Stimulated activated CD8-positive, alpha-beta memory T cell treated with anti-CD3 and anti-CD28 coated beads, Interleukin-2, amount 100 ng/mL, for 48 hours (primary cell): Measurements from ENCODE around the gene BOLA3.
"Not testable (repeated sequence)": the region's sequence is repeated elsewhere in the genome, so short reads cannot be mapped to it uniquely, and the experiment has no call there.

Experiments used
- DNase-seq, 2 donors: peaks; one replicate each; pipeline ENCODE4 v3.0.0-alpha.2; 2020; ENCODE audit warnings: low read depth in 2 of 2

Gene BOLA3

DNA sequence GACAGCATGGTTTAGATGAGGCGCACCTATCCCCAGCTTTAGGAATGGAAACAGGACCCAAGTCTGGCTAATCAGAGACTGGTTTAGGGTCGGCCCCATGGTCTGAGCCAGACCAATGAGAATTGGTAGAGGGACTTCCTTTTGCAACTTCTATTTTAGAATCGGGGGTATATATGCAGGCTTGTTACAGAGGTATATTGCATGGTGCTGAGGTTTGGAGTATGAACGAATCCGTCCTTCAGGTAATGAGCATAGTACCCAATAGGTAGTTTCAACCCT is 1.5 kb upstream of the BOLA3 start:
- no peak for DNase-seq

DNA sequence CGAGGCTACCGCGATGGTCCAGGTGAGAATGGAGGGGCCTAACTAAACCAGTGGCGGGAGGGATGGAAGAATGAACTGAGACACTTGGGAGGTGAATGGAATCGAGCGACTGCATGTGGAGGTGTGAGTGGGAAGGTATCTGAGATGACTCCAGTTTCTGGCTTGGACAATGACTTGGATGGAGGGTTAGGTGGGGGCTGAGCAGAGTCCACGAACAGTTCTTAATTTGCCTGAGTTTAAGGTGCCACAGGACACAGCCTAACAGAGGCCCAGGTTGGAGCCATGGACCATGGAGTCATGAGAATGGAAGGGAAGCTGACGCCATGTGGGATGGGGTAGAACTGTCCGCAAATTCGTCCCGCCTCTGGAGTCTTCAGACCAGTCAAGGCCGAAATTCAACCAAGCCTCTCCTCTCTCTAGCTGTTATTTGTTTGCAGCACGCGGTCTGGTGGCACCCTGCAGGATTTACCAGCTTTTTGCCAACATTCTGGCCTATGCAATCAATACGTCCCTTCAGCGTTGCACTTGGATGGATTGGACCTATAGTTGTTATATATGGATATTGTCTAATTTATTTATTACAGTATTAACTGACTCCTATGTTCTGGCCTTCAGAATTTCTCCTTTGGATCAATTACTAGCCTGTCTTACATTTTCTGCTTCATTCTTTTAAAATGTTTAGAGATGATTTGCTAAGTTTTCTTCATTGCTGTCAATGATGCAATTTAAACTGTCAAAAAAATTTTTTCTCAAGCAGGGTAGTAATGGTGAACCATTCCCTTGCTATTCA is 940 bp upstream of the BOLA3 start:
- no peak for DNase-seq

DNA sequence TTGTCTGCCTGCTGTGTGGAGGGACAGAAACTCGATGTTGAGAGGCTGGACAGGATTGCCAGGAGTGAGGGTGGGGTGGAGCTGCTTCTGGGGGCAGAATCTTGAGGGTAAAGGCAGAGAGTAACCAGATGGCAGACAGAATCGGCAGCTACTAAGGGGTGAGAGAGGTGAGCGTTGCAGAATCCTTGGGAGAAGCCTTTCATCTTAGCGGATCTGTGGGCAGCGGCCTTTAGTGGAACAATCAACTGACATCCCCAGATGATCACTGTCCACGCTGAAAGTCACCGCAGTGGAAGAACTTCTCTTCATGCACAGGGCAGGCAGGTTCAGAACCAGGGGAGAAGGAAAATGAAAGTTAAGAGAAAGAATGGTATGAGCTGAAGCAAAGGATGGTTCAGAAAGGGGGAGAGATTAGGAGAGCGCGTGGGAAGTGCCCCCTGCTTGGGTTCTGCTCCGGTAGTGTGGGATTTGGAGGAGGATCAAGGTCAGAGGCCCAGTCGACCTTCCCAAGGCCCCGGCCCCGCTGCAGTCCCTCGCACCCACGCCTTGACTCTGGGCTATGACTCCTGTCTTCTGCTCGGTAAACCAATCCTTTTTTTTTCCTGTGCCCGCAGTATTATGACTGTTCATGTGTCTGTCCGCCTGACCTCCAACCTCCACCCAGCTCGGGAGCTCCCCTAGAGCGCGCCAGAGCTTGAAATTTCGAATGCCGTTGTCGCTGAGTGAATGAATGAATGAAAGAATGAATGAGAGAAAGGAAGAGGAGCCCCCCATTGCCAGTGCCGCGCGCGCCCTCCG is 584 bp downstream of the BOLA3 start:
- peak in 1 of 2 donors; percentile 30 for DNase-seq

DNA sequence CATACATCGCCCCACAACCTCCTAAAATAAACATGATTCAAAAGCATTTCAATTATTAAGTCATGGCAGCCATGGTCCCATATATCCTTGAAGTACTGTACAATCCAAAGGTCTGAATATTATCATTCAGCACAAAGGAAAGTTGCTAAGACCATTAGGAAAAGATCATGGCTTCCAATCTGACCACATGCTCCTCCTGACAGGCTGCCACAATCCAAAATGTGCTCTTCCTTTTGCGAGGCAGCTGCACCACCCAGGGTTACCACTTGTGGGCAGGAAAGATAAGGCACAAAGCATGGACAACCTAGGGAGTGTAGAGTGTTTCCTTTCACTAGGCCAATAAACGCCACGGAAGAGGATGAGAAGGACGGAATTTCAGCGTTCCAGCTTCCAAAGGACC is 5.4 kb downstream of the BOLA3 start:
- DNase-seq = no peak

DNA sequence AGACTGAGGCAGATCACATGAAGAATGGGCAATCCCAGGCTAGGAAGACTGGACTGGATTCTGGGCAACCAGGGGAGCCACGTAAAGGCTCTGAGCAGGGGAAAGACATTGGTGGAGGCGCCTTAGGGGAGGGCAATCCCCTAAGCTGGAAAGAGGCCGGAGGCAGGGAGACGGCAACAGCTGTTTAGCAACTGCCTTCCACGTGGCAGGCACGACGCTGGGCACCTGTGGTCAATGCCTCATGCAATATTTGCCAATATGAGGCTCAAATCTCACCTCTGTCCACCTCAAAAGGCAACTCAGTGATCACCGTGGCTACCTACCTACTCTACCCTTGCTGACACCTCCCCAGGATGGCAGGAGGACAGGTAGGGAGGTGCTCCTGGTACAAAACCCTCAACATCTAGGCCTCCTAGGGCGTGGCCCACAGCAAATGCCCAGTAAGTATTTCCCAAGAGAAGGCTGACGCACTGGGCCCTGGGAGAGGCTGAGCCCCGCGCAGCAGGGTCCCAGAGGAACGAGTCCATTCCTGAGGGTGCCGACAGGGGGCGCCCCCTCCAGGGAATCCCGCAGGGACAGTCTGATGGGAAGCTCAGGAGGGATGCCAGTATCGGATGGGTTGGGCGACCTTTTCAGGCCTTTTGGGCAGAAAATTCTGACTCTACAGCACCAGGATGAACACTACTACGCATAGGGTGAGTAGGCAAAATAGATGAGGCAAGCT is 8.9 kb downstream of the BOLA3 start:
- no peak for DNase-seq

DNA sequence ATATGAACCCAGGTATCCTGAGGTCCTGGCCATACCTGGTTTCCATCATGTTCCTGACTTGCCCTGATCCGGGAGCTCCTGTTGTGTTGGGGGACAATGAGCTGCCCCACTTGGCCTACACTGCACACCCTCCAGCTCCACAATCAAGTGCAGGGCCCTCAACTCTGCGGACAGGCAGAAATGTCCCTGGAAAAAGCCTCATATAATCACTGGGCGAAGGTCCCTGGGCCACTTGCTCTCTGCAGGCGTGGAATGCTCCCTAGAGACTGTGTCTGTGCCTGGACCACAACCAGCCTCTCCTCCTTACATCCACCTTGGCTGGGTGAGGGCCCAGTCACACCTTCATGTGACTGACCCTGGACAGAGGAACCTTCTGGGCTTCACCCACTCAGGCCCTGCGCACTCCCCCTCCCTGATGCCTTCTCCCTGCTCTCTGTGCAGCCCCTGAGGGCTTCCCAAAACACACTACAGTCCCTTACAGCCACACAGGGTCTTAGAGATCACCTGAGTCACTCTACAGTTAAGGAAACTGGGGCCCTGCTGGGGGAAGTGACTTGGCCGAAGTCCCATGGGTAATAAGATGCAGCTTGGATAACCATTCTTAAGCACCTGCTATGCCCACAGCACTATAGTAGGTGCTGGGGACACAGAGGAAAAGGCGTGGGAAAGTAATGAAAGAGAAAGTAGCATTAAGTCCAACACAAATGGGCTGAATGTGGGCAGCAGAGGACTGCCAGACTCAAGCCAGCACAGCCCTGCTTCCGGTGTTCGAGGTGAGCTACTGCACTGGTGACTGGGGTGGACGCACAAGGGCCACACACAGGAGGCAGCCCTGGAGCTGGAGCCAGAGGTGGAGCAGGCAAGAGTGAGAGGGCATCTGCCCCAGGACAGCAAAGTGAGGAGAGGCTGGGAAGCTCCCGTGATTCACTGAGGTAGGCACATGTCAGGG is 9.8 kb downstream of the BOLA3 start:
- DNase-seq = no peak

DNA sequence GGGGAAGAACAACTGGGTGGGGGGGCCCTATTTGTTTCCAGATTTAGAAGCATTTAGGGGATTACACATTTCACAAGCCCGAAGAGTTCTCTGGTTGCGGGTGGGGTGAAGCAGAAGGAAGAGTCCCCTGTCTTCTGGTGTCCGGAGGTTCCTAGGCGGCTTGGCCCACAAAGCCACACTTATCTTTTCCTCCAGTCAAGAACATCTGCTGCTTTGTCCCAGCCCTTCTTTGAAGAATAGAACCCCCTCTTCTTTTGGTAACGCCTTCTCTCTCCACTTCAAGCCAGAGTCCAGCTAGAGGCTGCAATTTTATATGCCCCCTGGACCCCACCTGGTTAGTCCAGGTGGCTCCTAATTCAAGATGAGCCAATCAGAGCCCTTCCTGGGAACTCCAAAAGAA is 15.8 kb downstream of the BOLA3 start:
- DNase-seq = no peak

DNA sequence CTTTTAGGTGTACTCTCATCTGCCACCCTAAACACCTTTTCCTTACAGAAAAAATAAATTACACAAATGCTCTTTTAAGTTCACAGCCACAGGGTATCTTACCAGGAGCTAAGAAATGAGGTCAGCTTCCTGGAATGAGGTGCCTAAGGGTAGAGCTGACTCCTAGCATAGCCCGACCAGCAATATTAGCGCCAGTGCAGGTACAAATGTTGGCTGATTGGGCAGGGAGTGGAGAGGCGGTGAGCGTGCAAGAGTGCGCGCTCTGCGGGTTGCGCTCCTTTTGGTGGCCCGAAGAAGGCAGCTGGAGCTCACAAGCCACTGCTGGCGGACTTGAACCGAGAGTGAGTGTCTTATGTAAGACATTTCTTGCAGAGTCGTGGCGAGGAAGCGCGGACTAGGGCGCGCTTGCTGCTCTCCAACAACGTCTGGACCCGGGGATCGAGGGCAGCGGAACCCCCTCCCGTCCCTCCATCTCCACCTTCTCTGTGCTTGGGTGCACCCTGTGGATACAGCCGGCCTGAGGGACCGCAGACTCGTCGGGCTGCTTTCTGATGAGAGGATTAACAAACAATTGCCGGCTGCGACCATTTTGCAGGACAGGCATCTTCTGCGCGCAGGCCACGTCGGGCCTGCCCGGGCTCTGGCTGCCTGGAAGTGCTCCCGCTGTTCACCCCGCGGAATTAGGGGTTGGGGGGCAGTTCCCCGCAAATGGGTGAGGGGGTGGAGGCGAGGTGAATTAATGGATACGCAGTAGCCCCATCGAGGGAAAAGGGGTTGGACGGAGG is 17.3 kb downstream of the BOLA3 start:
- DNase-seq = no peak

DNA sequence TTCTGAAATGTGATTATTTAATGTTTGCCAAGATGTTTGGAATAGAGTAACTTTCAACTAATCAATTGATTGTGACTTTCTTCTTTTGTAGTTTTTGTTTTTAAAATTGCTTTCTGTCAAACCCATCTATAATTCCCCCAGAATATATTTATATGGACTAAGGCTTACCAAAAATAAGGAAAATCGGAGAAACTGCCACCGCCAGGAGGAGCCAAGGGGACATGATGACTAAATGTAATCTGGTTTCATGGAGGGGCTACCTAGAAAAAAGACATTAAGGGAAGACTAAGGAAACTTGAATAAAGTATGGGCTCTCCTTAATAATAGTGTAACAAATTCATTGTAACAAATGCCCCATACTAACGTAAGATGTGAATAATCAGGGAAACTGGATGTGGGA is 19.5 kb downstream of the BOLA3 start:
- no peak for DNase-seq

DNA sequence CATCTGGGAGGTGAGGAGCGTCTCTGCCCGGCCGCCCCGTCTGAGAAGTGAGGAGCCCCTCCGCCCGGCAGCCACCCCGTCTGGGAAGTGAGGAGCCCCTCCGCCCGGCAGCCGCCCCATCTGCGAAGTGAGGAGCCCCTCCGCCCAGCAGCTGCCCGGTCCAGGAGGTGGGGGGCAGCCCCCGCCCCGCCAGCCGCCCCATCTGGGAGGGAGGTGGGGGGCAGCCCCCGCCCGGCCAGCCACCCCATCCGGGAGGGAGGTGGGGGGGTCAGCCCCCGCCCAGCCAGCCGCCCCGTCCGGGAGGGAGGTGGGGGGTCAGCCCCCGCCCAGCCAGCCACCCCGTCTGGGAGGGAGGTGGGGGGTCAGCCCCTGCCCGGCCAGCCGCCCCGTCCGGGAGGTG is 23.8 kb downstream of the BOLA3 start:
- not testable (repeated sequence) for DNase-seq

DNA sequence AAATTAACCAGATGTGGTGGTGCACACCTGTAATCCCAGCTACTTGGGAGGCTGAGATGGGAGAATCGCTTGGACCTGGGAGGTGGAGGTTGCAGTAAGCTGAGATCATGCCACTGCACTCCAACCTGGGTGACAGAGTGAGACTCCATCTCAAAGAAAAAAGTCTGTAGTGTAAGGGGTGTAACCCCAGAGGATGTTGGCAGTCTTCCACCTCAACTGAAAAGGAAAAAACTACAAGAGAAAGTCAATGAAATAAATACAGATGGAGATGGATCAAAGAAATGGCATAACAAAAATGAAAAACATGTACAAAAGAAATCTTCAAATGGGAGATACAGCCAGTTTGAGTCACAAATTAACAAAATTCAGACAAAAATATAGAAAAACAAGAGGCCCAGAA is 25.9 kb downstream of the BOLA3 start:
- DNase-seq = not testable (repeated sequence)

DNA sequence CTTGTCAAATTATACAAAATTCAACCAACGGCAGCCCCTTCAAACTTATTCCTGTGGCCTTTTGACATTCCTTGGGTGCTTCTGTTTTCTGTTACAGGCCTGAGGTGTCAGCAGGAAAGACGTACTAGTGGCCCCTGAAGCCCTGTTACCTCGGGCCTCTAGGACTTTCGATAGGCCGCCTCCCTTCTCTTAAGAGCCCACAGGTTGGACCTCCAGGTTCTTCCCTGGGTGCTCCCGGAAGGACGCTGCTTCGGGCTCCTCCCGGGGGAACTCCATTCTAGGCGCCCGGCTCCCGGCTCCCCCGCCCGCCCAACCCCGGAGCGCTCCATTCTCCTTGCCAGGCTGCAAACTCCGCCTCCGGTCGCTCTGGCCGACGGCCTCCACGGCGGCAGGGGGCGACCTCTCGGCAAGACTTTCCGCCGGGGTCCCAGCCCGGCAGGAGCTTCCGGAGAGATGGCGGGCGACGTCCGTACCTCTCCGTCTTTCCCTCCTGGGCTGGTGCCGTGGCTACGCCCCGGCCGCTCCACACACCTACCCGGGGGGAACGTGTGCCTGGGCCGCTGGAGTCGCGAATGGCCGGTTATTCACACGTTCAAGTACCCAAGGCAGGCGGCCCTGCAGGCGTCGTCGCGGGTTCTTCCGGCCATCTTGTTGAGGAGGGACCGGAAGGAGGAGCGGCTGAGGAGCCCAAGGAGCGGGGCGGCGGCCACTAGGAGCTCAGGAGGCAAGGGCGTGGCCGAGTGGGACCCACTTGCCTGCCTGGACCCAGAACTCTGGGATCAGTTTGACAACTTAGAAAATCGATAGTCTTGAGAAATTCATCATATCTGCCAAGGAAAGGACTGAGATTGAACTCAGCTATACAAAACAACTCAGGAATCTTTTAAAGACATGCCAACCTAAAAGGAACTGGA is 27.5 kb downstream of the BOLA3 start:
- DNase-seq = peak; percentile 77 to 81

DNA sequence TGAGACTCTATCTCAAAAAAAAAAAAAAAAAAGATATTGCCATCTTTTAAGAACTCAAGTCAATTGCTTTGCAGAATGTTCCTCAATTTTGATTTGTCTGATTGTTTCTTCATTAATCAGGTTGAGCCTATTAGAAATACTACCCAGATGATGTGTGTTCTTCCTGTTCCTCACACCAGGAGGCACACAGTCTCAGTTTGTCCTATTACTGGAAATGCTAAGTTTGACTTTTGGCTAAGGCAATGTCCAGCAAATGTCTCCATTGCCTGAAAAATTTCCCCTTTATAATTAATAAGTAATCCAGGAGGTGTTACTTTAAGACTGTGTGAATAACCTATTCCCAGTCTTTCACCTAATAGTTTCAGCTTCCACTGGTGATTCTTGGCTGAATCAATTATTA is 28.4 kb downstream of the BOLA3 start:
- DNase-seq = no peak

DNA sequence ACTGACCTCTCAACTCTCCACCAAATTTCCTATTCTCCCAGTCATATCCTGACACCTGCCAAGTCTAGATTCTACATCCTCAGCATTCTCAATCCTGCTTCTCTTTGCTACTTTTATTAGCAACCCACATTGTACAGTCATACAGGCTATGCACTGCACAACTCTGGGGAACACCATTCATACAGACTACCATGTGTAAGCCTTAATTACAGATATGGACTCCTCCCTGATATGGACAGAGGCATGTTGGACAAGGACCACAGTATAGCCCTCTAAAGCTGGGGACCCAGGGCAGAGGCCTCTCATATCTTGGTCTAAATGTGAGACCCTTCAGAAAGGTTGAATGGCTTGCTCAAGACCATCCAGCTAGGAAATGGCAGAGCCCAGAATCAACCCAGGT is 36.3 kb downstream of the BOLA3 start:
- no peak for DNase-seq

DNA sequence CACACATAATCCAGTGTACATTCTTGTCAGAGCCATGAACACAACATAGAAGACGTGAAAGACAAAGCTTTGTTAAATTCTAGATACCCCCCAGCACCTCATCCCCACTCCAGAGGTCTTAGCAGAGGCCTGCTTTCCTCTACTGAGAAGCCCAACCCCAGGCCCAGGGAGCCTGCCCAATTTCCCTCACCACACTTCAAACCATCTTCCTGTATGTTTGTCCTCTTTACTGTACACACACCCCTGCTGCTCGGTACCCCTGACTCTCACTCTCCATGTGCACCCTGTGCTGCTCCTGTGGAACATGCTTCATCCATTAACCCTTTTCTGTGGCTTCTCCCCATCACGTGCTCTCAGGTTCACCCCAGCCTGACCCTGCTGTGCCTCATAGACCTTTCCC is 37.2 kb downstream of the BOLA3 start:
- DNase-seq = no peak

DNA sequence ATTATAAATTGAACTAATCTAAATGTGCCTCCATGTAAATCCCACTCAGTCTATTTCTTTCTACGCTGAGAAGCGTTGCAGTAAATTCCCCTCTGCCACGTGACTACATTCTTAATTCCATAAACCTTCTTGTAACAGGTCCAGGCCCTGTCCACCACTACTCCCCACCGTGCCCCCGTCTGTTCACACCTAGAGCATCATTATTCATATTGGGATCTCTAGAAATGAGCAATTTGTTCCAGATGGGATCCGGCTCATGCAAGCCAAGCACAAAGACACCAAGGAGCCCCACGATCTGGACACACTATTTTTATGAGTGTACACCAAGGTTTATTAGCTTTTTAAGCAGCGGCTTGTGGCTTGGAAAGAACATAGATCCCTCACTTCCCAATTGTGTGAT is 38.2 kb downstream of the BOLA3 start:
- no peak for DNase-seq

DNA sequence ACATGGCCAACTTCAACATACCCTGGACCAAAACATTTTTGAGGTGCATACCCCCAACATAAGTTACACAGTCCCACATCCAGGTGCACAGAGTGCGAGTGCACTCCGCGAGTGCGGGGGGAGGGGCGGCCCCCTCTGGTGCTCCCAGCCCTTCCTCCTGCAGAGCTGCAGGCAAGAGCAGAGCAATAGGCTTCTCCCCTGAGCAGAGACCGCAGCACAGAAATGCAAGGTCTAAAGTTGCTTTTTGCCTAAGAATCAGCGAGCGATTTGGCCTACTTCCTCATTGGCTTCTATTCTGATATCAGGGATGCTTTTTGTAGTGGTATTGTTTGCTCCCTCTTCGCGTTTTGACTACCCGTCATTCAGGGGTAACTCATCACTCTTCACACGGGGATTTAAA is 40.6 kb downstream of the BOLA3 start:
- DNase-seq = no peak

DNA sequence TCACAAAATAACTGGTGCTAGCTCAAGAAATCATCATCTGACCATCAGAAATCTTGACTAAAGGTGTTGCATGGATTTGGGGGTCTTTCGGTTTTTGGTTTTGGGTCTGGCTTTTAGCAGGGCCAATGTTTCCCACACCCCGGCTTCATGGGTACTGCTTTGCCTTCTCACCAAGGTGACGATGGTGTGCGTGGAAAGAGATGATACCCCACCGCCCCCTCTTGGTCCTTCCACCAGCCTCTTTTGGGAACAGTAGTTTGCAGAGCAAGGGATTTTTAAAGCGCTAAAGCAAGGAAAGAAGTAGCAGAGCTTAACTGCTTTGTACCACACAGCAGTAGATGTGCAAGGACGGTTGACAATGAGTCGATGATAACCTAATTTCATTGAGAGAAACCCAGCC is 42.3 kb downstream of the BOLA3 start:
- no peak for DNase-seq

DNA sequence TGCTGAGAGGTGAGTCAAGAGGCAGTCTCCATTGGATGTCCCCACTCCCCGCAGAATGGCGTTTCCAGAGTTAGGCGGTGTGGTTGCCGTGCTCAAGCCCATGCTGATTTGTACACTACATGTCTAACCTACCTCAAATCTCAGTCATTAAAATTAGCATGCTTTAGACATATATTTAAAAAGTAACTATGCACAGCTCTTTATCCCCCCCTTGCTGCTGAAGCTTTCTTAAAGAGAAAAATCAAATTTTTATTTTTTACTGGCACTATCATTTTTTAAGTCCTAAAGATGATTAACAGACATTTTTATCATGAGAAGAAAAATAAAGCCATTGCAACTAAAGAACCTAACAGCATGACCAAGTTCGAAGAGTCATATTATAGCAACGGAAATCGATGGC is 42.9 kb downstream of the BOLA3 start:
- no peak for DNase-seq

DNA sequence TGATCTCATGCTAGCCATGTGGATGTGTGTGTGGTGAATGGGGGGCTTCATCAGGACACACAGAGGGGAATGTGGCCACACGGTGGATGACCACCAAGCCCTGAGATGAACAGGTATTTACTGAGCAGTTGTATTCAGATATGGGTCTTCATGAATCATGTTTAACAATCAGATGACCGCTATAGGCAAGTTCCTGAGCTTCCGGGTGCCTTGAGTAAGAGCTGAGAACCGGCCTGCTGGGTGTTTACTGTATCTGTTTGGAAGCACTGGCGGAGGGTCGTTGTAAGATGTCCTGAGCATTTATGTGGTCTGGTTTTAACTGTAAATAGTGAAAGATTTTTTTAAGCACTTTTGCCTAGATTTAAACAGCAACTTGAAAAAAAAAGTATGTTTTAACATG is 43.9 kb downstream of the BOLA3 start:
- no peak for DNase-seq
